ENCODE data around the gene LDAH. TPM values are rescaled to one million over a fixed set of nuclear protein-coding genes. Genes with fewer than 3 reads are reported as not detected.
"Not testable (repeated sequence)": the region's sequence is repeated elsewhere in the genome, so short reads cannot be mapped to it uniquely, and the experiment has no call there.

The LDAH gene
- total RNA-seq, 1 experiment from 2014 or later: 25.4 TPM

GRCh38 chr2:20722592-20723240 lies 100.2 kb downstream of the LDAH start:
- DNase-seq: no peak
- Histone ChIP-seq H3K36me3 (replicated peaks; ENCODE audit: control insufficient read depth, insufficient read depth, low read length) (no peaks in the 10 kb centered on the region), H3K27me3 (ENCODE audit: control insufficient read depth, insufficient read depth, low read length) (no peaks in the 10 kb centered on the region), H3K4me3 (ENCODE audit: insufficient read depth, low read depth, low read length) (no peak overlapping the region)

DNA sequence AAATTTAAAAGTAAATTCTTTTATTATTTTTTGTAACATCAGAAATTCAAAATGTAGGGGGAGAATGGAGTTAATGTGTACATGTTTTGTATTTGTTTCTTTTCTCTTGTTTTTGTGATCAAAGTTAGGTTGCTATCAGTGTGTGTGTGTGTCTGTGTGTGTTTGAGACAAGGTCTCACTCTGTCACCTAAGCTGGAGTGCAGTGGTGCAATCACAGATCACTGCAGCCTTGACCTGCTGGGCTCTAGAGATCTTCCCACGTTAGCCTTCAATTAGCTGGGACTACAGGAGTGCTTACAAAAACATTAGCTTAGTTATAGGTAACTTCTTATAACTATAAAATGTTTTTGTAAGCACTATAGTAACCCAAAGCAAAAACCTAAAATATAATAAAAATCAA lies 105.3 kb downstream of the LDAH start:
- Histone ChIP-seq H3K27me3 (ENCODE audit: control insufficient read depth, insufficient read depth, low read length) (no peaks in the 10 kb centered on the region), H3K4me3 (ENCODE audit: insufficient read depth, low read depth, low read length) (no peak overlapping the region), H3K36me3 (replicated peaks; ENCODE audit: control insufficient read depth, insufficient read depth, low read length) (no peaks in the 10 kb centered on the region)
- no peak for DNase-seq

GRCh38 chr2:20716164-20716563 lies 106.7 kb downstream of the LDAH start:
- H3K4me3 ChIP-seq (ENCODE audit: insufficient read depth, low read depth, low read length); H3K27me3 ChIP-seq (ENCODE audit: control insufficient read depth, insufficient read depth, low read length); H3K36me3 ChIP-seq (replicated peaks; ENCODE audit: control insufficient read depth, insufficient read depth, low read length); DNase-seq: not testable (repeated sequence)

DNA sequence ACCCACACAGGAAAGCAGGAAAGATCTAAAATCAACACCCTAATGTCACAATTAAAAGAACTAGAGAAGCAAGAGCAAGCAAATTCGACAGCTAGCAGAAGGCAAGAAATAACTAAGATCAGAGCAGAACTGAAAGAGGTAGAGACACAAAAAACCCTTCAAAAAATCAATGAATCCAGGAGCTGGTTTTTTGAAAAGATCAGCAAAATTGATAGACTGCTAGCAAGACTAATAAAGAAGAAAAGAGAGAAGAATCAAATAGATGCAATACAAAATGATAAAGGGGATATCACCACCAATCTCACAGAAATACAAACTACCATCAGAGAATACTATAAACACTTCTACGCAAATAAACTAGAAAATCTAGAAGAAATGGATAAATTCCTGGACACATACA lies 108.5 kb downstream of the LDAH start:
- H3K36me3 ChIP-seq (replicated peaks; ENCODE audit: control insufficient read depth, insufficient read depth, low read length); H3K27me3 ChIP-seq (ENCODE audit: control insufficient read depth, insufficient read depth, low read length); DNase-seq: not testable (repeated sequence)

GRCh38 chr2:20713585-20713984 lies 109.3 kb downstream of the LDAH start:
- H3K27me3 ChIP-seq (ENCODE audit: control insufficient read depth, insufficient read depth, low read length); H3K4me3 ChIP-seq (ENCODE audit: insufficient read depth, low read depth, low read length); H3K36me3 ChIP-seq (replicated peaks; ENCODE audit: control insufficient read depth, insufficient read depth, low read length); DNase-seq: not testable (repeated sequence)

More for the DNA sequence above, 108.5 kb downstream of the LDAH start:
- not testable (repeated sequence) for H3K4me3 ChIP-seq (ENCODE audit: insufficient read depth, low read depth, low read length)

- DNase-seq; H3K4me3 ChIP-seq (ENCODE audit: insufficient read depth, low read depth, low read length); H3K36me3 ChIP-seq (replicated peaks; ENCODE audit: control insufficient read depth, insufficient read depth, low read length); H3K27me3 ChIP-seq (ENCODE audit: control insufficient read depth, insufficient read depth, low read length): not testable (repeated sequence)
Measured at GRCh38 chr2:20711641-20712040, 111.3 kb downstream of the LDAH start.

GRCh38 chr2:20707601-20708000 lies 115.3 kb downstream of the LDAH start:
- Histone ChIP-seq H3K4me3 (ENCODE audit: insufficient read depth, low read depth, low read length) (no peak overlapping the region), H3K27me3 (ENCODE audit: control insufficient read depth, insufficient read depth, low read length) (no peaks in the 10 kb centered on the region), H3K36me3 (replicated peaks; ENCODE audit: control insufficient read depth, insufficient read depth, low read length) (no peaks in the 10 kb centered on the region)
- no peak for DNase-seq

GRCh38 chr2:20706786-20707185 lies 116.1 kb downstream of the LDAH start:
- Histone ChIP-seq H3K4me3 (ENCODE audit: insufficient read depth, low read depth, low read length) (no peak overlapping the region), H3K27me3 (ENCODE audit: control insufficient read depth, insufficient read depth, low read length) (no peaks in the 10 kb centered on the region), H3K36me3 (replicated peaks; ENCODE audit: control insufficient read depth, insufficient read depth, low read length) (no peaks in the 10 kb centered on the region)
- DNase-seq: no peak

DNA sequence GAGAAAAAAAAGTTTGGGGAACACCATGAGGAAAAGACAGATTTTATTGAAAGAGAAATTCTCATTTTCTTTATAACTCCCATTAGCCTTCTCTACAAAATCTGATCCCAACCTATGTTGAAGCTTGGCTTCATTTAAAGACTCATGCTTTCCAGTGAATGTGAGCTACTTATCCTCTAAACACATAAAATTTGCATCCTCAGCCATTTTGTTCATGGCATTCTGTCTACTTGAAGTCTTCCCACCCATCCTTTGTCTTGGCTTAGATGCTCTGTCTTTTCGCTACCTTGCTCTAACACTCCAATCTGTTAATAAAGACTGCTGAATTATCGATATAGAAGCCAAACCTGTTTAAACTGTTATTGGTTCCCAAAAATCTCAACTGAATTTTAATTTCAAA lies 116.7 kb downstream of the LDAH start:
- no peaks in the 10 kb centered on the region for H3K36me3 ChIP-seq (replicated peaks; ENCODE audit: control insufficient read depth, insufficient read depth, low read length)
- no peak overlapping the region for H3K4me3 ChIP-seq (ENCODE audit: insufficient read depth, low read depth, low read length)
- no peak for DNase-seq
- no peaks in the 10 kb centered on the region for H3K27me3 ChIP-seq (ENCODE audit: control insufficient read depth, insufficient read depth, low read length)

- no peaks in the 10 kb centered on the region for H3K27me3 ChIP-seq (ENCODE audit: control insufficient read depth, insufficient read depth, low read length)
Measured at GRCh38 chr2:20704886-20705285, 118.0 kb downstream of the LDAH start.

GRCh38 chr2:20702563-20702962 lies 120.3 kb downstream of the LDAH start:
- DNase-seq: no peak
- Histone ChIP-seq H3K4me3 (ENCODE audit: insufficient read depth, low read depth, low read length) (no peak overlapping the region), H3K27me3 (ENCODE audit: control insufficient read depth, insufficient read depth, low read length) (no peaks in the 10 kb centered on the region), H3K36me3 (replicated peaks; ENCODE audit: control insufficient read depth, insufficient read depth, low read length) (no peaks in the 10 kb centered on the region)

More at GRCh38 chr2:20704886-20705285, 118.0 kb downstream of the LDAH start:
- Histone ChIP-seq H3K4me3 (ENCODE audit: insufficient read depth, low read depth, low read length) (no peak overlapping the region), H3K36me3 (replicated peaks; ENCODE audit: control insufficient read depth, insufficient read depth, low read length) (no peaks in the 10 kb centered on the region)
- no peak for DNase-seq

- Histone ChIP-seq H3K36me3 (replicated peaks; ENCODE audit: control insufficient read depth, insufficient read depth, low read length) (no peaks in the 10 kb centered on the region), H3K27me3 (ENCODE audit: control insufficient read depth, insufficient read depth, low read length) (no peaks in the 10 kb centered on the region), H3K4me3 (ENCODE audit: insufficient read depth, low read depth, low read length) (no peak overlapping the region)
- DNase-seq: no peak
Measured at GRCh38 chr2:20698916-20699613, 123.8 kb downstream of the LDAH start.

- H3K27me3 ChIP-seq (ENCODE audit: control insufficient read depth, insufficient read depth, low read length): no peaks in the 10 kb centered on the region
- H3K36me3 ChIP-seq (replicated peaks; ENCODE audit: control insufficient read depth, insufficient read depth, low read length): no peaks in the 10 kb centered on the region
- no peak overlapping the region for H3K4me3 ChIP-seq (ENCODE audit: insufficient read depth, low read depth, low read length)
- DNase-seq: no peak
Measured at GRCh38 chr2:20697322-20697934, 125.5 kb downstream of the LDAH start.

DNA sequence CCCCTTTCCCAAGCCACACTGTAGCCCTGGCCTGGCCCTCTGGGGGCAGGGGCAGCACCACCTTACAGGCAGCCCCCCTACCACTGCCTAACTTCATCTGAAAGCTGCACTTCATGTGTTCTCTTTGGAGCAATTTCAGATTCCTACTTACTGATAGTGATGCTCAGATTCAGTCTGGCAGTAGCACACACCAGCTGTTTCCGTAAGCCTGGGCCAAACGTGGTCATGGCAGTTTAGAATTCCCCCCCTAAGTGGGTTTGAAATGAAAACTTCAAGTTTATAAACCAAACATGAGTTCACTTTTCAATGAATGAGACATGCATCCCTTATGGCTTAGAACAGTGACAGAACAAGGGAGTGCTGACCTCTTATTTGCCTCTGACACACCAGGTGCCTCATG lies 126.5 kb downstream of the LDAH start:
- Histone ChIP-seq H3K36me3 (replicated peaks; ENCODE audit: control insufficient read depth, insufficient read depth, low read length) (no peaks in the 10 kb centered on the region), H3K4me3 (ENCODE audit: insufficient read depth, low read depth, low read length) (no peak overlapping the region), H3K27me3 (ENCODE audit: control insufficient read depth, insufficient read depth, low read length) (no peaks in the 10 kb centered on the region)
- DNase-seq: no peak

- no peaks in the 10 kb centered on the region for H3K36me3 ChIP-seq (replicated peaks; ENCODE audit: control insufficient read depth, insufficient read depth, low read length)
- no peak for DNase-seq
- no peaks in the 10 kb centered on the region for H3K27me3 ChIP-seq (ENCODE audit: control insufficient read depth, insufficient read depth, low read length)
- H3K4me3 ChIP-seq (ENCODE audit: insufficient read depth, low read depth, low read length): no peak overlapping the region
Measured at GRCh38 chr2:20693317-20693716, 129.6 kb downstream of the LDAH start.
